Measurements from ENCODE around the gene SERPINA1.

The SERPINA1 gene

GRCh38 chr14:94345344-94346064 is 42.9 kb downstream of the SERPINA1 start:
- peak; percentile 9 for DNase-seq

- no peak for DNase-seq
Observed at GRCh38 chr14:94344389-94344788, 44.0 kb downstream of the SERPINA1 start.

GRCh38 chr14:94343238-94344005 is 45.0 kb downstream of the SERPINA1 start:
- DNase-seq = no peak

- DNase-seq = peak; percentile 41
Observed at GRCh38 chr14:94342334-94342934, 46.0 kb downstream of the SERPINA1 start.

- DNase-seq = no peak
Observed at GRCh38 chr14:94341656-94342333, 46.6 kb downstream of the SERPINA1 start.

GRCh38 chr14:94340533-94340932 is 47.9 kb downstream of the SERPINA1 start:
- DNase-seq = no peak

- DNase-seq = no peak
Observed at GRCh38 chr14:94338023-94338422, 50.4 kb downstream of the SERPINA1 start.

GRCh38 chr14:94337274-94337673 is 51.1 kb downstream of the SERPINA1 start:
- no peak for DNase-seq

GRCh38 chr14:94334872-94335271 is 53.5 kb downstream of the SERPINA1 start:
- DNase-seq = no peak

- DNase-seq = no peak
Observed at GRCh38 chr14:94332587-94332986, 55.8 kb downstream of the SERPINA1 start.

- DNase-seq = no peak
Observed at GRCh38 chr14:94332063-94332583, 56.3 kb downstream of the SERPINA1 start.

- no peak for DNase-seq
Observed at GRCh38 chr14:94331462-94331861, 56.9 kb downstream of the SERPINA1 start.

GRCh38 chr14:94330857-94331256 is 57.5 kb downstream of the SERPINA1 start:
- no peak for DNase-seq

- no peak for DNase-seq
Observed at GRCh38 chr14:94330432-94330831, 58.0 kb downstream of the SERPINA1 start.

GRCh38 chr14:94329857-94330256 is 58.5 kb downstream of the SERPINA1 start:
- no peak for DNase-seq

- no peak for DNase-seq
Observed at GRCh38 chr14:94328196-94328595, 60.2 kb downstream of the SERPINA1 start.

Data from activated naive CD4-positive, alpha-beta T cell treated with Interleukin-2 at 50 U/mL for 16 hours (primary cell).